Activated CD8-positive, alpha-beta T cell treated with anti-CD3 and anti-CD28 coated beads for 36 hours (primary cell): Measurements from ENCODE around the gene NOTCH2. TPM values are rescaled to one million over a fixed set of nuclear protein-coding genes. Genes with fewer than 3 reads are reported as not detected.
"Not testable (repeated sequence)": the region's sequence is repeated elsewhere in the genome, so short reads cannot be mapped to it uniquely, and the experiment has no call there.

ENCODE experiments used
- ATAC-seq: fragments of 200-7000 bp; cut with Tn5 transposase; one replicate; pipeline ENCODE4 v1.10.0; 2021; ENCODE audit warnings: mild to moderate bottlenecking, moderate library complexity
- CTCF ChIA-PET: fragments of 350-600 bp; sonication (Branson Sonifier 250); formaldehyde crosslinking; loops from one replicate; lab custom pipeline; 2021; ENCODE audit warnings: antibody characterized with exemption; lab: Charles Lee
- POLR2A ChIA-PET: fragments of 350-600 bp; sonication (Branson Sonifier 250); formaldehyde crosslinking; loops from one replicate; lab custom pipeline; 2021; ENCODE audit warnings: antibody characterized with exemption; lab: Charles Lee
- DNase-seq: peaks from one replicate; pipeline ENCODE4 v3.0.0-alpha.2; 2020
- H3K27ac Mint-ChIP-seq: one replicate; pipeline ENCODE4 v1.8.0; 2021; ENCODE audit warnings: mild to moderate bottlenecking, mixed read lengths
- H3K27me3 Mint-ChIP-seq: one replicate; pipeline ENCODE4 v1.8.0; 2021; ENCODE audit warnings: mixed read lengths
- H3K36me3 Mint-ChIP-seq: one replicate; pipeline ENCODE4 v1.8.0; 2021; ENCODE audit warnings: low read depth, mixed read lengths
- H3K4me1 Mint-ChIP-seq: one replicate; pipeline ENCODE4 v1.8.0; 2021; ENCODE audit warnings: low read depth, mixed read lengths
- H3K4me3 Mint-ChIP-seq: one replicate; pipeline ENCODE4 v1.8.0; 2021; ENCODE audit warnings: mild to moderate bottlenecking, moderate library complexity, mixed read lengths
- H3K9me3 Mint-ChIP-seq: one replicate; pipeline ENCODE4 v1.8.0; 2021; ENCODE audit warnings: mixed read lengths
- intact Hi-C: fragments of 100-400 bp; cut with micrococcal nuclease; formaldehyde crosslinking; loops from one replicate; pipeline ENCODE4 v1.10.0; 2022
- total RNA-seq, 2 experiments: library from RNA; stranded (reverse); gene quantifications; one replicate each; pipeline ENCODE4 v1.2.3, GENCODE V29; 2021
- TF ChIP-seq, protein P1 (sequence below): fragments of 200-600 bp; IDR thresholded peaks from one replicate; pipeline ENCODE4 v1.8.0; 2022; ENCODE audit warnings: antibody characterized with exemption, mild to moderate bottlenecking

The NOTCH2 gene
- total RNA-seq, 2 experiments from 2014 or later: 37.6 to 41.3 TPM

GRCh38 chr1:119981496-119981895 lies 88.0 kb downstream of the NOTCH2 start:
- Mint-ChIP-seq H3K27ac (no peak overlapping the region), H3K4me1 (peaks cover 15% of the 10 kb centered on the region), H3K9me3 (no peaks in the 10 kb centered on the region), H3K27me3 (no peaks in the 10 kb centered on the region), H3K4me3 (no peak overlapping the region), H3K36me3 (peaks cover 8% of the 10 kb centered on the region)
- intact Hi-C loops: no loop called here
- TF ChIP-seq, protein P1, sequence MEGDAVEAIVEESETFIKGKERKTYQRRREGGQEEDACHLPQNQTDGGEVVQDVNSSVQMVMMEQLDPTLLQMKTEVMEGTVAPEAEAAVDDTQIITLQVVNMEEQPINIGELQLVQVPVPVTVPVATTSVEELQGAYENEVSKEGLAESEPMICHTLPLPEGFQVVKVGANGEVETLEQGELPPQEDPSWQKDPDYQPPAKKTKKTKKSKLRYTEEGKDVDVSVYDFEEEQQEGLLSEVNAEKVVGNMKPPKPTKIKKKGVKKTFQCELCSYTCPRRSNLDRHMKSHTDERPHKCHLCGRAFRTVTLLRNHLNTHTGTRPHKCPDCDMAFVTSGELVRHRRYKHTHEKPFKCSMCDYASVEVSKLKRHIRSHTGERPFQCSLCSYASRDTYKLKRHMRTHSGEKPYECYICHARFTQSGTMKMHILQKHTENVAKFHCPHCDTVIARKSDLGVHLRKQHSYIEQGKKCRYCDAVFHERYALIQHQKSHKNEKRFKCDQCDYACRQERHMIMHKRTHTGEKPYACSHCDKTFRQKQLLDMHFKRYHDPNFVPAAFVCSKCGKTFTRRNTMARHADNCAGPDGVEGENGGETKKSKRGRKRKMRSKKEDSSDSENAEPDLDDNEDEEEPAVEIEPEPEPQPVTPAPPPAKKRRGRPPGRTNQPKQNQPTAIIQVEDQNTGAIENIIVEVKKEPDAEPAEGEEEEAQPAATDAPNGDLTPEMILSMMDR: no peak
- ChIA-PET POLR2A (no interaction called here), CTCF (interaction anchor here (2.5 to 6.1 kb wide), 2 partner anchors 13 to 33 kb away, joined by 5 to 34 read pairs; no protein-coding TSS in a partner anchor)
- DNase-seq: no peak
- no peak for ATAC-seq

DNA sequence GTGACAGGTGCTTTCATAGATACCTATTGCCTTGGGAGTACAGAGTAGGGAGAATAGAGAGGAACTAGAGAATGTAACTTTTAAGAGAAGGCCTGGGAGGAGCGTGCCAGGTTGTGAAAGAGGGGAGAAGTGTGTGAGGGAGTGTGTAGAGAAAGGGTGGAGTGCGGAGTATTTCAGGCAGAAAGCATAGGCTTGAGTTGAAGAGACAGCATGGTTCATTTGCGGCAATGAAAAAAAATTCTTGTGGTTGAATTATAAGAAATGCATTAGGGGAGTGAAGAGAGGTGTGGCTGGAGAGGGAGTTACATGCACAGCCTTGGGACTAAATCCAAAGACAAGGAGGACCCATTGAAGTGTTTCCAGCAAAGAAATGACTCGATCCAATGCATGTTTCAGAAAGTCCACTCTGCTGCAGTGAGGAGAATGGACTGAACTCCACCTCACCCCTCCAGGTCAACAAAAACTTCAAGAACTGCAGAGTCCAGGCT lies 91.4 kb downstream of the NOTCH2 start:
- ChIA-PET CTCF (interaction anchor here (1.2 kb wide), 2 partner anchors 29 to 92 kb away, joined by 3 read pairs; no protein-coding TSS in a partner anchor), POLR2A (no interaction called here)
- Mint-ChIP-seq H3K27ac (no peak overlapping the region), H3K9me3 (no peaks in the 10 kb centered on the region), H3K4me1 (peaks cover 6% of the 10 kb centered on the region), H3K4me3 (no peak overlapping the region), H3K36me3 (peaks cover 6% of the 10 kb centered on the region), H3K27me3 (no peaks in the 10 kb centered on the region)
- TF ChIP-seq, protein P1: no peak
- intact Hi-C loops: no loop called here
- DNase-seq (no peak), ATAC-seq (no peak)

GRCh38 chr1:119977113-119977736 lies 92.2 kb downstream of the NOTCH2 start:
- H3K9me3 Mint-ChIP-seq, H3K36me3 Mint-ChIP-seq, intact Hi-C loops, H3K27ac Mint-ChIP-seq, H3K4me3 Mint-ChIP-seq, H3K4me1 Mint-ChIP-seq, ATAC-seq, POLR2A ChIA-PET, DNase-seq, H3K27me3 Mint-ChIP-seq: not testable (repeated sequence)
- CTCF ChIA-PET: interaction anchor here (1.0 kb wide), 1 partner anchor 9 kb away, joined by 4 read pairs; no protein-coding TSS in a partner anchor

DNA sequence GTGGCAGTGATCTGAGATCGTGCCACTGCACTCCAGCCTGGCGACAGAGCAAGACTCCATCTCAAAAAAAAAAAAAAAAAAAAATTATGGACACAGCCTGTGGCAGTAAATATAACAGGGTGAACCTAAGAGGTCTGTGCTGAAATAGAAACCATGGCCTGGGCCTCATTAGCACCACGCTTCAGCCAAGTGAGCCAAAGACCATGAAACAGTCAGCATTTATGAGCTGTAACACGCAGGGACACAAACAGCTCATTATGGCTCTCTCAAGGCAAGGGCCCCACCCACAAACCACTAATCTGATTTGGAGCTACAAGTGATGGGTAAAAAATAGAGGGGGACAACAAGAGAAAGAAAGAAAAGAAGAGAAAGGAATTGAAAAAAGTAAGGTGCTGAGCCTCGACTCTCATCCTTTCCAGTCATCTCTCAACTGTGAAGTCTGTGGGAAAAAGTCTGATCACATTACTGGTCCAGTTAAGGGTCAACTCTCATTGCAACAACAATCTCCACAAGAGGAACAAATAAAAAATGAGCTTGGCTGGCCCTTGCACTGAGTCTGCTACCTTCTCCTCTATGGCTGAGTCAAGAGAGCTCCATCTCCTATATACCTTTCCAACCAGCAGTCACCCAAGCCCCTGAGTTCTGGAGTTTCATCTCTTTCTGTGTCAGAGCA lies 93.7 kb downstream of the NOTCH2 start:
- H3K4me1 Mint-ChIP-seq, intact Hi-C loops, H3K36me3 Mint-ChIP-seq, POLR2A ChIA-PET, H3K4me3 Mint-ChIP-seq, ATAC-seq, CTCF ChIA-PET, H3K27me3 Mint-ChIP-seq, H3K9me3 Mint-ChIP-seq, H3K27ac Mint-ChIP-seq, DNase-seq: not testable (repeated sequence)

GRCh38 chr1:119975006-119975405 lies 94.5 kb downstream of the NOTCH2 start:
- intact Hi-C loops: no loop called here
- no peak overlapping the region for H3K4me3 Mint-ChIP-seq

More at GRCh38 chr1:119975006-119975405, 94.5 kb downstream of the NOTCH2 start:
- POLR2A ChIA-PET: no interaction called here
- no peak overlapping the region for H3K27ac Mint-ChIP-seq
- H3K4me1 Mint-ChIP-seq: no peaks in the 10 kb centered on the region
- CTCF ChIA-PET: no interaction called here
- no peaks in the 10 kb centered on the region for H3K27me3 Mint-ChIP-seq
- H3K36me3 Mint-ChIP-seq: peaks cover 8% of the 10 kb centered on the region
- no peak for DNase-seq
- ATAC-seq: no peak
- TF ChIP-seq, protein P1: no peak
- no peaks in the 10 kb centered on the region for H3K9me3 Mint-ChIP-seq
